Measurements from ENCODE around the gene CARS1.

Gene CARS1

DNA sequence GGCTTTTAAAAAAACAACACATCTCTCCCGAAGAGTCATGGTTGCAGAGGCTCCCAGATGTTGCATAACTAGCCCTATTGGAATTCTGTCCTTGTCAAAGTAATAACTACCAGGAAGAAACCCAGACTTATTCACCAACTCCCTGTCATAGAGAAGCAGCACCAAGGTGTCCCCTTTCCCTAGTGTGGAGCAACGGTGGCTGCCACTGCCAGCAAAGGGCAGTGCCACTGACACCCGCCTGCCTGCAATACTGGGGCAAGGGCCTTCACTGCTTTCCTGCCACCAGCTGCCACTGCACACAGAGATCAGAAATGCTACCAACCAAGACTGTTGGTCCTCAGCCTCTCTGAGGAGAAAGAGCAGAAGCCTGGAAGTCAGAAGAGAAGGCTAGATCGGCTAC is 92.4 kb downstream of the CARS1 start:
- no peak for DNase-seq (ENCODE audit: extremely low spot score)
- TF ChIP-seq, protein P1, sequence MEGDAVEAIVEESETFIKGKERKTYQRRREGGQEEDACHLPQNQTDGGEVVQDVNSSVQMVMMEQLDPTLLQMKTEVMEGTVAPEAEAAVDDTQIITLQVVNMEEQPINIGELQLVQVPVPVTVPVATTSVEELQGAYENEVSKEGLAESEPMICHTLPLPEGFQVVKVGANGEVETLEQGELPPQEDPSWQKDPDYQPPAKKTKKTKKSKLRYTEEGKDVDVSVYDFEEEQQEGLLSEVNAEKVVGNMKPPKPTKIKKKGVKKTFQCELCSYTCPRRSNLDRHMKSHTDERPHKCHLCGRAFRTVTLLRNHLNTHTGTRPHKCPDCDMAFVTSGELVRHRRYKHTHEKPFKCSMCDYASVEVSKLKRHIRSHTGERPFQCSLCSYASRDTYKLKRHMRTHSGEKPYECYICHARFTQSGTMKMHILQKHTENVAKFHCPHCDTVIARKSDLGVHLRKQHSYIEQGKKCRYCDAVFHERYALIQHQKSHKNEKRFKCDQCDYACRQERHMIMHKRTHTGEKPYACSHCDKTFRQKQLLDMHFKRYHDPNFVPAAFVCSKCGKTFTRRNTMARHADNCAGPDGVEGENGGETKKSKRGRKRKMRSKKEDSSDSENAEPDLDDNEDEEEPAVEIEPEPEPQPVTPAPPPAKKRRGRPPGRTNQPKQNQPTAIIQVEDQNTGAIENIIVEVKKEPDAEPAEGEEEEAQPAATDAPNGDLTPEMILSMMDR (IDR thresholded peaks at IDR 0.05; ENCODE audit: control extremely low read depth, extremely low read depth, low read depth, missing control alignments) = no peak
- ChIA-PET POLR2A (no interaction called here), CTCF (interaction anchor here (3.0 kb wide), 1 partner anchor 11 kb away, joined by 10 read pairs; no protein-coding TSS in a partner anchor)

DNA sequence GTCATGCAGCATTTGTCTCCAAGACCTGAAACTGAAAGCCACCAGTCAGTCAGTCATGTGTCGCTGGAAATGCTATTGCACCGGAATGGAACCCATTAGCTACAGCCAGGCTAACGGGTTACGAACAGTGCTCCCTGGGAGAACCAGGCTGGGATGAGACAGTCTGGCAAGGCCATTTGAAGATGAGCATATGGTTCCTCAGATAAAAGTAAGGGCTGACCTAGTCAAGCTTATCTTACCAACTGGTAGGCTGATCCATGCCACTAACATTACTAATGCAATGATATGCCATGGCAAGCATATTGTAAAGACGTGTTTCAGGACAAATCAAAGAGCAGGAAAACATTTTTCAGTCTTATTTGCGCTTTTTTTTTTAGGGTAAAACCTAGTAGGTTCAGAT is 93.5 kb downstream of the CARS1 start:
- DNase-seq (ENCODE audit: extremely low spot score) = no peak
- POLR2A ChIA-PET = no interaction called here
- TF ChIP-seq, protein P1 (IDR thresholded peaks at IDR 0.05; ENCODE audit: control extremely low read depth, extremely low read depth, low read depth, missing control alignments) = no peak
- CTCF ChIA-PET = interaction anchor here (0.7 kb wide), 1 partner anchor 11 kb away, joined by 3 read pairs; no protein-coding TSS in a partner anchor

DNA sequence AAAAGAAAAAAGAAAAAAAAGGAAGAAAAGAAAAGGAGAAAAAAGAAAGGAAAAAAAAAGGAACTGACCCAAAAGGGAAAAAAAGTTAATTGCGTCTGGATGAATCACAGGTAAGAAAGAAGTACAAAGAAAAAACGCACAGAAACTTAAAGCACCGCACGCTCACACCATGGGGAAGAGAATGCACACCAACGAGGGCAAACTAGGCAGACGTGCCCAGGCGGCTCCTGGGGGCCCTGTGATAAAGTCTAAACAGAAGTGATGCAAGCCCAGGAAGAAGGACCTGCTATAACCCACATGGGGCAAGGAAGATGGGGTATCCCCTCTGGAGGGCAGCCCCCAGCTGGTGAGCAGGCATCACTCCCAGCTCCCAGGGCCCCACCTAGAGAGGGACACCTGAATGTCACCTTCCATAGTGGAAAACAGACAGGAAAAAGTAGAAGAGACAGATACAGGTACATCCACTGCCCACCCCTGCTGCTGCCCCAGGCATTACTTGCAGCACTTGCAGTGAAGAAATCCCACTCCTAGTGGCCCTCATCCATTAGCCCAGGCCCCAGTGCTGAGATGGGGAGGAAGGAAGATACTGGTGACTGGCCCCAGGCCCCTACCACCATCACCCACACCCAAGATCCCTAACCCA is 94.0 kb downstream of the CARS1 start:
- DNase-seq (ENCODE audit: extremely low spot score) = no peak
- CTCF ChIA-PET = interaction anchor here (0.7 kb wide), 1 partner anchor 12 kb away, joined by 3 read pairs; no protein-coding TSS in a partner anchor
- POLR2A ChIA-PET = no interaction called here
- TF ChIP-seq, protein P1 (IDR thresholded peaks at IDR 0.05; ENCODE audit: control extremely low read depth, extremely low read depth, low read depth, missing control alignments) = no peak

DNA sequence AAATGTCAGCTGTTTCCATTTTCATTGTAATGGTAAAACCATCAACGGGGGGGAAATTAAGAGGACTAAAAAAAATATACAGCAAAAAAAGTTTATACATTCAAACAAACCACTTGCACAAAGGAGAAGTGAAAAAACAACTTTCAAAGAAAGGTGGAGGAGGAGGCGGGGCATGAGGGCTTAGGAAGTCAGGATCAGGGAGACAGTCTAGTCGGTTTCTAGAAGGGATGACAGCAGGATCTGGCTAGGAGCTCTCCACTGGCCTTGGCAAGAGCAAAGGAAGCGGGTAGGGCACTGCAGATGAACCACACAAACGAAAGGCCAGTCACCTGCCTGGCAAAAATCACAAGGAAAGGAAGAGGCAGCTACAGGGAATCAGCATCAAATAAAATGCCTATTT is 96.1 kb downstream of the CARS1 start:
- TF ChIP-seq, protein P1 (IDR thresholded peaks at IDR 0.05; ENCODE audit: control extremely low read depth, extremely low read depth, low read depth, missing control alignments) = no peak
- POLR2A ChIA-PET = no interaction called here
- CTCF ChIA-PET = interaction anchor here (1.0 to 2.9 kb wide), 4 partner anchors 10 to 533 kb away, joined by 3 to 11 read pairs (median 4); no protein-coding TSS in a partner anchor
- no peak for DNase-seq (ENCODE audit: extremely low spot score)

DNA sequence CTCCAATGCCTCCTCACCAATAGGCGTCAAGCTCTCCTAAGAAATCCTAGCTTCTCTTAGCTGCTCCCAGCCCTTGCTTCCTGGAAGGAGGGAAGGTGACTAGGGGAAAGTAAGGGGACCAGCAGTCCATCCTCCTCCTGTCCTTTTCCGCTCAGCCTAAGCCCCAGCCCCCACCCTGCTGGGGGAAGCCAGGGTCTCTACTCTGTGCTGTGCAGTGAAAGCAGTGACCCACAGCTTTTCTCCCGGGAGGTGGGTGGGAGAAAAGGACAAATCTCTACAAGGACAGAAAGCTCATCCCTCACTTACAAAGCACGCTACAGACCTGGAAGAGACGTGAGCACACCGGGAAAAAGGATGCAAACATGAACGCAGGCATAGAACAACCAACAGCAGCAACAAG is 97.1 kb downstream of the CARS1 start:
- no peak for DNase-seq (ENCODE audit: extremely low spot score)
- ChIA-PET CTCF (interaction anchor here (2.9 kb wide), 1 partner anchor 16 kb away, joined by 11 read pairs; no protein-coding TSS in a partner anchor), POLR2A (no interaction called here)
- TF ChIP-seq, protein P1 (IDR thresholded peaks at IDR 0.05; ENCODE audit: control extremely low read depth, extremely low read depth, low read depth, missing control alignments) = no peak

DNA sequence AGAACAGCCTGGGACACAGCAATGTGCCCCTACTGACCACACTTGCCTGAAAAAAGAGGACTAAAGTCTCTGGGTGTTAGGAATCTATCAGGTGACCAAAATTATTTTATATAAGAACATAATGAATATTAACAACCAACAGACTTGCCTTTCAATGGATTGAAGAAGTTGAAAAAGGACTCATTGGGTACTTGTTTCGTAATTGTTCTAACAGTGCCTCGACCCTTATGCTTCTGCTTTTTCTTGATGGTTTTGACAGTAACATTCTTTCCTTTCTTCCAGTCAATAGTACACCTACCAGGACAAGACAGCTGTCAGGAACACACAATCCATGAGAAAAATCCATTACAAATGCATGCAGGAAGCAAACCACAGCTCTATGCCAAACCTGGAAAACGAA is 99.0 kb downstream of the CARS1 start:
- no peak for DNase-seq (ENCODE audit: extremely low spot score)
- TF ChIP-seq, protein P1 (IDR thresholded peaks at IDR 0.05; ENCODE audit: control extremely low read depth, extremely low read depth, low read depth, missing control alignments) = no peak
- CTCF ChIA-PET = interaction anchor here (0.8 to 3.6 kb wide), 5 partner anchors 10 to 46 kb away, joined by 3 to 11 read pairs (median 4); no protein-coding TSS in a partner anchor
- POLR2A ChIA-PET = no interaction called here

Measured in GM10248 (cell line).